ENCODE measurements around the gene HCRTR1. TPM values are rescaled to one million over a fixed set of nuclear protein-coding genes. Genes with fewer than 3 reads are reported as not detected.

HCRTR1 gene
- total RNA-seq, 1 donor from 2014 or later = not detected

- H3K27ac Mint-ChIP-seq = no peak overlapping the region
- peaks cover 22% of the 10 kb centered on the region for H3K4me1 Mint-ChIP-seq
- H3K4me3 Mint-ChIP-seq = no peak overlapping the region
- intact Hi-C loops (cut with micrococcal nuclease) = loop anchor here (5.0 kb wide), 1 partner anchor 372 kb away; the partner anchor contains the start of gene KHDRBS1
- no peaks in the 10 kb centered on the region for H3K9me3 Mint-ChIP-seq
- peaks cover 2% of the 10 kb centered on the region for H3K36me3 Mint-ChIP-seq (ENCODE audit: low read depth)
- DNase-seq = no peak
- no peaks in the 10 kb centered on the region for H3K27me3 Mint-ChIP-seq
Observed at GRCh38 chr1:31640179-31640578, 22.7 kb downstream of the HCRTR1 start.

- H3K27me3 Mint-ChIP-seq = no peaks in the 10 kb centered on the region
- no peak for DNase-seq
- intact Hi-C loops (cut with micrococcal nuclease) = loop anchor here (5.0 kb wide), 1 partner anchor 371 kb away; the partner anchor contains the start of gene KHDRBS1
- H3K36me3 Mint-ChIP-seq (ENCODE audit: low read depth) = peaks cover 2% of the 10 kb centered on the region
- peaks cover 26% of the 10 kb centered on the region for H3K4me1 Mint-ChIP-seq
- no peak overlapping the region for H3K4me3 Mint-ChIP-seq
- no peaks in the 10 kb centered on the region for H3K9me3 Mint-ChIP-seq
- H3K27ac Mint-ChIP-seq = no peak overlapping the region
Observed at GRCh38 chr1:31640964-31641363, 23.5 kb downstream of the HCRTR1 start.

GRCh38 chr1:31642366-31642765 is 24.9 kb downstream of the HCRTR1 start:
- Mint-ChIP-seq H3K36me3 (ENCODE audit: low read depth) (peaks cover 3% of the 10 kb centered on the region), H3K4me1 (peaks cover 28% of the 10 kb centered on the region), H3K27me3 (no peaks in the 10 kb centered on the region), H3K9me3 (no peaks in the 10 kb centered on the region), H3K27ac (no peak overlapping the region), H3K4me3 (no peak overlapping the region)
- intact Hi-C loops (cut with micrococcal nuclease) = loop anchor here (5.0 kb wide), 1 partner anchor 370 kb away; the partner anchor contains the start of gene KHDRBS1
- no peak for DNase-seq

- no peaks in the 10 kb centered on the region for H3K27me3 Mint-ChIP-seq
- peaks cover 24% of the 10 kb centered on the region for H3K4me1 Mint-ChIP-seq
- H3K36me3 Mint-ChIP-seq (ENCODE audit: low read depth) = peaks cover 3% of the 10 kb centered on the region
- no peaks in the 10 kb centered on the region for H3K9me3 Mint-ChIP-seq
- H3K27ac Mint-ChIP-seq = no peak overlapping the region
- no peak overlapping the region for H3K4me3 Mint-ChIP-seq
- intact Hi-C loops (cut with micrococcal nuclease) = loop anchor here (5.0 kb wide), 1 partner anchor 369 kb away; the partner anchor contains the start of gene KHDRBS1
- DNase-seq = no peak
Observed at GRCh38 chr1:31642897-31643296, 25.4 kb downstream of the HCRTR1 start.

- Mint-ChIP-seq H3K27ac (peak overlapping the region; percentile 100), H3K4me1 (peaks cover 20% of the 10 kb centered on the region), H3K36me3 (ENCODE audit: low read depth) (peaks cover 3% of the 10 kb centered on the region), H3K27me3 (no peaks in the 10 kb centered on the region), H3K9me3 (no peaks in the 10 kb centered on the region), H3K4me3 (peak overlapping the region; percentile 97)
- intact Hi-C loops (cut with micrococcal nuclease) = loop anchor here (5.0 kb wide), 1 partner anchor 368 kb away; the partner anchor contains the start of gene KHDRBS1
- DNase-seq = no peak
Observed at GRCh38 chr1:31643976-31644559, 26.6 kb downstream of the HCRTR1 start.

GRCh38 chr1:31644560-31645273 is 27.2 kb downstream of the HCRTR1 start, which contains the start of gene PEF1:
Gene PEF1, minus strand, starts transcription at chr1:31644876. Its CDS starts 12 bp downstream, at chr1:31644864.
- DNase-seq = peak; percentile 100
- no peaks in the 10 kb centered on the region for H3K27me3 Mint-ChIP-seq
- intact Hi-C loops (cut with micrococcal nuclease) = loop anchor here (1.0 to 5.0 kb wide), 3 partner anchors 145 to 368 kb away; partner anchors contain the start of genes KHDRBS1 and SNRNP40
- H3K4me1 Mint-ChIP-seq = peaks cover 20% of the 10 kb centered on the region
- peaks cover 3% of the 10 kb centered on the region for H3K36me3 Mint-ChIP-seq (ENCODE audit: low read depth)
- H3K9me3 Mint-ChIP-seq = no peaks in the 10 kb centered on the region
- peak within 1 kb of the TSS; percentile 97 for H3K4me3 Mint-ChIP-seq
- H3K27ac Mint-ChIP-seq = peak within 1 kb of the TSS; percentile 100

- peak overlapping the region; percentile 97 for H3K4me3 Mint-ChIP-seq
- no peak for DNase-seq
- H3K4me1 Mint-ChIP-seq = peaks cover 20% of the 10 kb centered on the region
- H3K27ac Mint-ChIP-seq = peak overlapping the region; percentile 100
- H3K36me3 Mint-ChIP-seq (ENCODE audit: low read depth) = peaks cover 3% of the 10 kb centered on the region
- H3K9me3 Mint-ChIP-seq = no peaks in the 10 kb centered on the region
- peaks cover 1% of the 10 kb centered on the region for H3K27me3 Mint-ChIP-seq
- intact Hi-C loops (cut with micrococcal nuclease) = loop anchor here (1.0 kb wide), 2 partner anchors 144 to 349 kb away; partner anchors contain the start of gene SNRNP40
Observed at GRCh38 chr1:31645274-31645568, 27.7 kb downstream of the HCRTR1 start.

GRCh38 chr1:31646259-31646960 is 28.9 kb downstream of the HCRTR1 start:
- H3K9me3 Mint-ChIP-seq = no peaks in the 10 kb centered on the region
- intact Hi-C loops (cut with micrococcal nuclease) = no loop called here
- peak overlapping the region; percentile 72 for H3K27ac Mint-ChIP-seq
- no peak for DNase-seq
- H3K4me1 Mint-ChIP-seq = peaks cover 20% of the 10 kb centered on the region
- peaks cover 3% of the 10 kb centered on the region for H3K36me3 Mint-ChIP-seq (ENCODE audit: low read depth)
- H3K4me3 Mint-ChIP-seq = peak overlapping the region; percentile 97
- H3K27me3 Mint-ChIP-seq = peaks cover 4% of the 10 kb centered on the region

- peaks cover 4% of the 10 kb centered on the region for H3K27me3 Mint-ChIP-seq
- H3K4me3 Mint-ChIP-seq = peak overlapping the region; percentile 18
- peaks cover 20% of the 10 kb centered on the region for H3K4me1 Mint-ChIP-seq
- intact Hi-C loops (cut with micrococcal nuclease) = no loop called here
- no peak for DNase-seq
- H3K27ac Mint-ChIP-seq = no peak overlapping the region
- H3K9me3 Mint-ChIP-seq = no peaks in the 10 kb centered on the region
- peaks cover 1% of the 10 kb centered on the region for H3K36me3 Mint-ChIP-seq (ENCODE audit: low read depth)
Observed at GRCh38 chr1:31647106-31647505, 29.6 kb downstream of the HCRTR1 start.

GRCh38 chr1:31648190-31648589 is 30.7 kb downstream of the HCRTR1 start:
- no peak overlapping the region for H3K27ac Mint-ChIP-seq
- intact Hi-C loops (cut with micrococcal nuclease) = no loop called here

GRCh38 chr1:31648641-31649357 is 31.3 kb downstream of the HCRTR1 start:
- H3K27me3 Mint-ChIP-seq = peaks cover 4% of the 10 kb centered on the region
- H3K9me3 Mint-ChIP-seq = no peaks in the 10 kb centered on the region
- H3K4me3 Mint-ChIP-seq = no peak overlapping the region
- intact Hi-C loops (cut with micrococcal nuclease) = no loop called here
- peaks cover 14% of the 10 kb centered on the region for H3K4me1 Mint-ChIP-seq
- H3K27ac Mint-ChIP-seq = no peak overlapping the region
- H3K36me3 Mint-ChIP-seq (ENCODE audit: low read depth) = peaks cover 1% of the 10 kb centered on the region
- DNase-seq = no peak

More at GRCh38 chr1:31648190-31648589, 30.7 kb downstream of the HCRTR1 start:
- DNase-seq = no peak
- no peaks in the 10 kb centered on the region for H3K9me3 Mint-ChIP-seq
- peaks cover 20% of the 10 kb centered on the region for H3K4me1 Mint-ChIP-seq
- peaks cover 1% of the 10 kb centered on the region for H3K36me3 Mint-ChIP-seq (ENCODE audit: low read depth)
- peaks cover 4% of the 10 kb centered on the region for H3K27me3 Mint-ChIP-seq
- H3K4me3 Mint-ChIP-seq = no peak overlapping the region

- intact Hi-C loops (cut with micrococcal nuclease) = no loop called here
- Mint-ChIP-seq H3K9me3 (no peaks in the 10 kb centered on the region), H3K36me3 (ENCODE audit: low read depth) (peaks cover 1% of the 10 kb centered on the region), H3K27ac (no peak overlapping the region), H3K4me3 (no peak overlapping the region), H3K27me3 (peaks cover 4% of the 10 kb centered on the region), H3K4me1 (peaks cover 7% of the 10 kb centered on the region)
- no peak for DNase-seq
Observed at GRCh38 chr1:31650161-31651088, 32.9 kb downstream of the HCRTR1 start.
